MM.1S (cell line): Measurements from ENCODE around the gene TPTE2.
"Not testable (repeated sequence)": the region's sequence is repeated elsewhere in the genome, so short reads cannot be mapped to it uniquely, and the experiment has no call there.

Source experiments
- DNase-seq: peaks from one replicate; pipeline ENCODE4 v3.0.0-alpha.2; 2015
- H2AFZ ChIP-seq: fragments of 300-600 bp; sonication (generic); 2 replicates; pipeline ENCODE4 v1.6.0; 2016; ENCODE audit warnings: antibody characterized with exemption, low read length
- H3F3A ChIP-seq: fragments of 300-600 bp; sonication (generic); 2 replicates; pipeline ENCODE4 v1.6.1; 2016; ENCODE audit warnings: mild to moderate bottlenecking, antibody characterized with exemption, low read length, moderate library complexity, mixed read lengths; ENCODE audit not compliant: insufficient read depth
- H3K27ac ChIP-seq: fragments of 300-600 bp; sonication (generic); 2 replicates; pipeline ENCODE4 v1.5.1; 2016; ENCODE audit warnings: mild to moderate bottlenecking, low read length
- H3K27me3 ChIP-seq: fragments of 300-600 bp; sonication (generic); replicated peaks from 2 replicates; pipeline ENCODE4 v1.6.0; 2016; ENCODE audit warnings: low read length; ENCODE audit not compliant: insufficient read depth
- H3K36me3 ChIP-seq: fragments of 300-600 bp; sonication (generic); replicated peaks from 2 replicates; pipeline ENCODE4 v1.6.1; 2016; ENCODE audit warnings: mild to moderate bottlenecking, low read length, mixed read lengths; ENCODE audit not compliant: insufficient read depth
- H3K4me1 ChIP-seq: fragments of 300-600 bp; sonication (generic); 2 replicates; pipeline ENCODE4 v1.6.1; 2016; ENCODE audit warnings: low read length, mixed read lengths
- H3K4me2 ChIP-seq: fragments of 300-600 bp; sonication (generic); 2 replicates; pipeline ENCODE4 v1.6.0; 2016; ENCODE audit warnings: low read depth, low read length
- H3K4me3 ChIP-seq: fragments of 300-600 bp; sonication (generic); 2 replicates; pipeline ENCODE4 v1.5.1; 2016; ENCODE audit warnings: low read length, mixed read lengths
- H3K79me2 ChIP-seq: fragments of 300-600 bp; sonication (generic); 2 replicates; pipeline ENCODE4 v1.6.1; 2016; ENCODE audit warnings: mixed run types, low read length, mixed read lengths
- H3K9ac ChIP-seq: fragments of 300-600 bp; sonication (generic); 2 replicates; pipeline ENCODE4 v1.6.1; 2016; ENCODE audit warnings: low read length, mixed read lengths
- H3K9me2 ChIP-seq: fragments of 300-600 bp; sonication (generic); replicated peaks from 2 replicates; pipeline ENCODE4 v1.6.1; 2016; ENCODE audit warnings: mild to moderate bottlenecking, low read length, mixed read lengths; ENCODE audit not compliant: insufficient read depth
- H3K9me3 ChIP-seq: fragments of 300-600 bp; sonication (generic); replicated peaks from 2 replicates; pipeline ENCODE4 v1.6.1; 2016; ENCODE audit warnings: mild to moderate bottlenecking, low read length, mixed read lengths; ENCODE audit not compliant: insufficient read depth
- H4K20me1 ChIP-seq: fragments of 300-600 bp; sonication (generic); 2 replicates; pipeline ENCODE4 v1.6.1; 2016; ENCODE audit warnings: mild to moderate bottlenecking, low read length, moderate library complexity, mixed read lengths; ENCODE audit not compliant: insufficient read depth
- CTCF ChIP-seq: fragments of 300-600 bp; sonication (generic); IDR thresholded peaks from 2 replicates; pipeline ENCODE4 v1.5.1; 2016; ENCODE audit warnings: antibody characterized with exemption, low read length, mixed read lengths
- EZH2 ChIP-seq: fragments of 300-600 bp; sonication (generic); optimal IDR thresholded peaks from 2 replicates; pipeline ENCODE3; 2017; ENCODE audit warnings: low read depth, mild to moderate bottlenecking, antibody characterized with exemption, low read length, mixed read lengths
- EZH2phosphoT487 ChIP-seq: fragments of 300-600 bp; sonication (generic); IDR thresholded peaks from 2 replicates; pipeline ENCODE4 v1.6.1; 2018; ENCODE audit warnings: antibody characterized with exemption, low read length

The TPTE2 gene

GRCh38 chr13:19412494-19412893 lies 148.8 kb downstream of the TPTE2 start:
- H3F3A ChIP-seq, H3K9me2 ChIP-seq, H3K9ac ChIP-seq, H3K27ac ChIP-seq, H3K4me3 ChIP-seq, DNase-seq, H2AFZ ChIP-seq, H3K4me1 ChIP-seq, H3K79me2 ChIP-seq, H4K20me1 ChIP-seq, H3K9me3 ChIP-seq, H3K4me2 ChIP-seq, H3K36me3 ChIP-seq, H3K27me3 ChIP-seq: not testable (repeated sequence)

GRCh38 chr13:19382746-19383511 lies 178.4 kb downstream of the TPTE2 start:
- not testable (repeated sequence) for H3F3A ChIP-seq, H3K9me3 ChIP-seq, H3K36me3 ChIP-seq, H3K4me2 ChIP-seq, H4K20me1 ChIP-seq, H3K27ac ChIP-seq, H3K27me3 ChIP-seq, H3K9ac ChIP-seq, H2AFZ ChIP-seq, H3K4me1 ChIP-seq, H3K79me2 ChIP-seq, H3K9me2 ChIP-seq, DNase-seq, H3K4me3 ChIP-seq

GRCh38 chr13:19382111-19382510 lies 179.2 kb downstream of the TPTE2 start:
- H3K9me2 ChIP-seq, result no peaks in the 10 kb centered on the region
- H3K36me3 ChIP-seq, result no peaks in the 10 kb centered on the region
- H3K4me1 ChIP-seq, result no peaks in the 10 kb centered on the region
- no peak overlapping the region for H2AFZ ChIP-seq
- H4K20me1 ChIP-seq, result no peaks in the 10 kb centered on the region
- no peak overlapping the region for H3K9ac ChIP-seq
- H3K79me2 ChIP-seq, result no peaks in the 10 kb centered on the region
- H3K4me3 ChIP-seq, result no peak overlapping the region
- H3K27me3 ChIP-seq, result no peaks in the 10 kb centered on the region
- no peaks in the 10 kb centered on the region for H3F3A ChIP-seq
- no peaks in the 10 kb centered on the region for H3K9me3 ChIP-seq
- TF ChIP-seq EZH2phosphoT487 (no peak), CTCF (no peak), EZH2 (no peak)
- H3K27ac ChIP-seq, result no peak overlapping the region
- no peak overlapping the region for H3K4me2 ChIP-seq
- no peak for DNase-seq
